HG03097 (cell line): ENCODE results near the gene LAIR1.

ENCODE experiments used
- ATAC-seq: cut with Tn5 transposase; IDR thresholded peaks from one replicate; pipeline ENCODE4 v1.9.1; 2021; ENCODE audit not compliant: unreplicated experiment, low FRiP score

LAIR1 gene

GRCh38 chr19:54319892-54320670 lies 44.6 kb downstream of the LAIR1 start:
- ATAC-seq, result no peak

- no peak for ATAC-seq
These were observed 45.7 kb downstream of the LAIR1 start for GRCh38 chr19:54319049-54319448.

- no peak for ATAC-seq
These were observed 46.8 kb downstream of the LAIR1 start for GRCh38 chr19:54317965-54318240.

GRCh38 chr19:54317108-54317964 lies 47.4 kb downstream of the LAIR1 start:
- no peak for ATAC-seq

GRCh38 chr19:54316746-54317107 lies 48.0 kb downstream of the LAIR1 start:
- ATAC-seq, result no peak

- no peak for ATAC-seq
These were observed 48.8 kb downstream of the LAIR1 start for GRCh38 chr19:54315956-54316355.

GRCh38 chr19:54312436-54313377 lies 52.0 kb downstream of the LAIR1 start, which contains the start of gene LILRA5:
Gene LILRA5, minus strand, starts transcription at chr19:54313166. Its CDS starts 147 bp downstream, at chr19:54313019.
- ATAC-seq, result no peak

- ATAC-seq, result no peak
These were observed 52.7 kb downstream of the LAIR1 start for GRCh38 chr19:54312011-54312410.

- no peak for ATAC-seq
These were observed 53.2 kb downstream of the LAIR1 start for GRCh38 chr19:54311486-54311885.

- no peak for ATAC-seq
These were observed 54.2 kb downstream of the LAIR1 start for GRCh38 chr19:54310543-54310942.

GRCh38 chr19:54309811-54310210 lies 54.9 kb downstream of the LAIR1 start:
- no peak for ATAC-seq

- no peak for ATAC-seq
These were observed 57.2 kb downstream of the LAIR1 start for GRCh38 chr19:54307389-54308020.

GRCh38 chr19:54305141-54305540 lies 59.6 kb downstream of the LAIR1 start:
- no peak for ATAC-seq

GRCh38 chr19:54302257-54302656 lies 62.5 kb downstream of the LAIR1 start:
- ATAC-seq, result no peak
